H9 (cell line): Measurements from ENCODE around the gene PNMA8C. TPM values are rescaled to one million over a fixed set of nuclear protein-coding genes. Genes with fewer than 3 reads are reported as not detected.

Experiments
- DNase-seq: peaks from one replicate; pipeline ENCODE4 v3.0.0-alpha.2; 2017
- H2AFZ ChIP-seq: one replicate; pipeline ENCODE4 v1.6.1; 2013; ENCODE audit warnings: mild to moderate bottlenecking, low read length, control low read depth, moderate library complexity
- H2AK5ac ChIP-seq: 2 replicates; pipeline ENCODE4 v1.6.1; 2013; ENCODE audit warnings: low read length, control low read depth, mixed read lengths; ENCODE audit not compliant: insufficient read length
- H2BK120ac ChIP-seq: one replicate; pipeline ENCODE4 v1.6.1; 2013; ENCODE audit warnings: low read depth, mild to moderate bottlenecking, low read length, control low read depth, inconsistent platforms; ENCODE audit not compliant: poor library complexity, severe bottlenecking
- H2BK12ac ChIP-seq: 2 replicates; pipeline ENCODE4 v1.6.1; 2013; ENCODE audit warnings: low read length, control low read depth, mixed read lengths, low read depth; ENCODE audit not compliant: insufficient read length
- H2BK15ac ChIP-seq: 2 replicates; pipeline ENCODE4 v1.6.1; 2013; ENCODE audit warnings: low read depth, low read length, control low read depth
- H2BK20ac ChIP-seq: one replicate; pipeline ENCODE4 v1.6.1; 2013; ENCODE audit warnings: low read depth, mild to moderate bottlenecking, low read length, control low read depth, inconsistent platforms; ENCODE audit not compliant: poor library complexity, severe bottlenecking
- H2BK5ac ChIP-seq: 2 replicates; pipeline ENCODE4 v1.6.1; 2013; ENCODE audit warnings: low read length, control low read depth, mixed read lengths; ENCODE audit not compliant: insufficient read length
- H3K14ac ChIP-seq: 2 replicates; pipeline ENCODE4 v1.6.1; 2013; ENCODE audit warnings: low read length, control low read depth; ENCODE audit not compliant: insufficient read depth
- H3K18ac ChIP-seq: 2 replicates; pipeline ENCODE4 v1.6.1; 2013; ENCODE audit warnings: low read depth, mild to moderate bottlenecking, mixed read lengths, low read length, control low read depth; ENCODE audit not compliant: insufficient read length
- H3K23ac ChIP-seq: 2 replicates; pipeline ENCODE4 v1.6.1; 2013; ENCODE audit warnings: low read length, control low read depth, mixed read lengths, low read depth; ENCODE audit not compliant: insufficient read length
- H3K23me2 ChIP-seq: 2 replicates; pipeline ENCODE4 v1.6.1; 2013; ENCODE audit warnings: low read depth, mild to moderate bottlenecking, mixed read lengths, low read length, control low read depth; ENCODE audit not compliant: insufficient read length, poor library complexity, severe bottlenecking
- H3K27ac ChIP-seq: 2 replicates; pipeline ENCODE4 v1.5.1; 2013; ENCODE audit warnings: low read length, control low read depth, mixed read lengths, low read depth; ENCODE audit not compliant: insufficient read length
- H3K27me3 ChIP-seq: 2 replicates; pipeline ENCODE4 v1.6.1; 2013; ENCODE audit warnings: low read length, control low read depth, inconsistent platforms; ENCODE audit not compliant: insufficient read depth
- H3K4ac ChIP-seq: 2 replicates; pipeline ENCODE4 v1.6.1; 2013; ENCODE audit warnings: low read depth, mild to moderate bottlenecking, control low read depth, inconsistent platforms, low read length, moderate library complexity
- H3K4me1 ChIP-seq: 2 replicates; pipeline ENCODE4 v1.6.1; 2013; ENCODE audit warnings: low read length, control low read depth, inconsistent platforms; ENCODE audit not compliant: insufficient read depth
- H3K4me2 ChIP-seq: 2 replicates; pipeline ENCODE4 v1.6.1; 2013; ENCODE audit warnings: low read length, control low read depth, mixed read lengths; ENCODE audit not compliant: insufficient read length, insufficient read depth
- H3K56ac ChIP-seq: 2 replicates; pipeline ENCODE4 v1.6.1; 2013; ENCODE audit warnings: low read depth, mild to moderate bottlenecking, mixed read lengths, low read length, control low read depth; ENCODE audit not compliant: insufficient read length
- H3K79me1 ChIP-seq: 2 replicates; pipeline ENCODE4 v1.6.1; 2013; ENCODE audit warnings: low read depth, mild to moderate bottlenecking, moderate library complexity, low read length, control low read depth, inconsistent platforms; ENCODE audit not compliant: insufficient read depth, poor library complexity, severe bottlenecking
- H3K79me2 ChIP-seq: 2 replicates; pipeline ENCODE4 v1.6.1; 2013; ENCODE audit warnings: low read length, control low read depth, inconsistent platforms; ENCODE audit not compliant: insufficient read depth
- H3K9ac ChIP-seq: 2 replicates; pipeline ENCODE4 v1.6.1; 2013; ENCODE audit warnings: low read length, control low read depth, mixed read lengths; ENCODE audit not compliant: insufficient read length; ENCODE audit errors: extremely low read depth
- H3K9me3 ChIP-seq: one replicate; pipeline ENCODE4 v1.6.1; 2013; ENCODE audit warnings: low read depth, low read length, inconsistent platforms; ENCODE audit not compliant: control insufficient read depth
- H3T11ph ChIP-seq: one replicate; pipeline ENCODE4 v1.6.1; 2013; ENCODE audit warnings: mild to moderate bottlenecking, low read length, control low read depth, inconsistent platforms
- H4K20me1 ChIP-seq: one replicate; pipeline ENCODE4 v1.6.1; 2013; ENCODE audit not compliant: control insufficient read depth, insufficient read length, insufficient read depth
- H4K5ac ChIP-seq: 2 replicates; pipeline ENCODE4 v1.6.1; 2013; ENCODE audit warnings: low read depth, mild to moderate bottlenecking, mixed read lengths, low read length, control low read depth; ENCODE audit not compliant: insufficient read length
- H4K8ac ChIP-seq: replicated peaks from 2 replicates; pipeline ENCODE4 v1.6.1; 2013; ENCODE audit warnings: low read length, control low read depth, mixed read lengths, low read depth; ENCODE audit not compliant: insufficient read length
- H4K91ac ChIP-seq: 2 replicates; pipeline ENCODE4 v1.6.1; 2013; ENCODE audit warnings: low read depth, mild to moderate bottlenecking, moderate library complexity, mixed read lengths, low read length, control low read depth; ENCODE audit not compliant: insufficient read length
- H3K27ac Mint-ChIP-seq, 3 experiments: 2 replicates in 2 of 3; 3 replicates in 1 of 3; pipeline ENCODE4 v1.8.0; 2020 to 2021; ENCODE audit warnings: mixed read lengths in 3 of 3, mild to moderate bottlenecking in 1 of 3, moderate library complexity in 1 of 3
- H3K27me3 Mint-ChIP-seq: 2 replicates; pipeline ENCODE4 v1.8.0; 2021; ENCODE audit warnings: low read depth, mild to moderate bottlenecking, moderate library complexity, mixed read lengths
- H3K36me3 Mint-ChIP-seq, 3 experiments: 2 replicates in 2 of 3; 3 replicates in 1 of 3; pipeline ENCODE4 v1.8.0; 2020 to 2021; ENCODE audit warnings: low read depth in 3 of 3, mixed read lengths in 3 of 3; ENCODE audit not compliant: insufficient read depth in 1 of 3
- H3K4me1 Mint-ChIP-seq, 2 experiments: 2 replicates each; pipeline ENCODE4 v1.8.0; 2020; ENCODE audit warnings: mixed read lengths in 2 of 2
- H3K4me3 Mint-ChIP-seq, 2 experiments: 2 replicates in 1 of 2; 3 replicates in 1 of 2; pipeline ENCODE4 v1.8.0; 2020 to 2021; ENCODE audit warnings: mild to moderate bottlenecking in 2 of 2, mixed read lengths in 2 of 2, moderate library complexity in 1 of 2
- H3K9me3 Mint-ChIP-seq, 2 experiments: 2 replicates in 1 of 2; 3 replicates in 1 of 2; pipeline ENCODE4 v1.8.0; 2020; ENCODE audit warnings: mild to moderate bottlenecking in 2 of 2, mixed read lengths in 2 of 2, moderate library complexity in 1 of 2
- CTCF ChIP-seq: fragments of 200-600 bp; sonication (generic); conservative IDR thresholded peaks from 3 replicates; pipeline ENCODE4 v1.8.0; 2021; ENCODE audit warnings: antibody characterized with exemption, mild to moderate bottlenecking
- WGBS: extraction: QIAGEN DNeasy Blood & Tissue Kit; methylation state at CpG from one replicate; pipeline ENCODE4 v1.1.7; 2013; ENCODE audit warnings: missing lambda C conversion rate, low lambda C conversion rate, mixed read lengths; ENCODE audit not compliant: insufficient read length; ENCODE audit errors: extremely low coverage; 5-methylcytosine and 5-hydroxymethylcytosine counted together
- total RNA-seq: library from RNA; stranded (reverse); gene quantifications from 2 replicates; pipeline ENCODE4 v1.2.1, GENCODE V29; 2021

Gene PNMA8C
- total RNA-seq, 1 experiment from 2014 or later, result 1.8 TPM

DNA sequence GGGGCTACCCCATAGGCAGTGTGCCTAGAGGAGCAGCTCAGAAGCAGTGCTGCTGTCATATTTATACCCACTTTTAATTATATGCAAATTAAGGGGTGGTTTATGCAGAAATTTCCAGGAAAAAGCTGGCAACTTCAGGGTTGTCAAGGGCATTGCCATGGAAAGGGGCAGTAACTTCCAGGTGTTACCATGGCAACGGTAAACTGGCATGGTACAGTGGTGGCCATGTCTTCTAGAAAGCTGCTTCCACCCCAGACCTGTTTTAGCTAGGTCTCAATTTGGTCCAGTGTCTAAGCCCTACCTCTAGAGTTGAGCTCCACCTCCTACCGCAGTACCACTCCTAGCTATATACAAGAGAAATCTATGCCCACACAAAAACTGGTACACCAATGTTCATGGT is 31.3 kb upstream of the PNMA8C start:
- H3K4me3 Mint-ChIP-seq, result no peak overlapping the region
- Histone ChIP-seq H4K20me1 (no peaks in the 10 kb centered on the region), H2BK120ac (no peak overlapping the region), H4K91ac (no peak overlapping the region), H2BK5ac (no peak overlapping the region), H3K23me2 (no peaks in the 10 kb centered on the region), H3K4me1 (no peaks in the 10 kb centered on the region), H2AK5ac (no peak overlapping the region), H3K27me3 (no peaks in the 10 kb centered on the region), H3K23ac (no peak overlapping the region), H3K18ac (no peak overlapping the region), H4K5ac (no peak overlapping the region), H3K4me2 (no peak overlapping the region), H3K56ac (no peak overlapping the region), H3K14ac (no peak overlapping the region), H3K9me3 (no peaks in the 10 kb centered on the region), H3K4ac (no peak overlapping the region), H3K79me2 (no peaks in the 10 kb centered on the region), H2BK15ac (no peak overlapping the region), H3K9ac (no peak overlapping the region), H3K27ac (no peak overlapping the region), H2BK12ac (no peak overlapping the region), H3K79me1 (no peaks in the 10 kb centered on the region), H3T11ph (no peak overlapping the region), H2BK20ac (no peak overlapping the region), H2AFZ (no peak overlapping the region), H4K8ac (no peak overlapping the region)
- no peak for TF ChIP-seq CTCF
- H3K27me3 Mint-ChIP-seq, result peaks cover 2% of the 10 kb centered on the region
- H3K4me1 Mint-ChIP-seq, result peaks cover 0 to 4% of the 10 kb centered on the region in 2 experiments; a peak in 1 of 4 replicates
- no peaks in the 10 kb centered on the region; a peak in 1 of 5 replicates for H3K9me3 Mint-ChIP-seq
- DNase-seq, result no peak
- no CpG with 5 or more reads among the region's 2 CpGs for WGBS
- H3K36me3 Mint-ChIP-seq, result no peaks in the 10 kb centered on the region; a peak in 1 of 7 replicates
- no peak overlapping the region for H3K27ac Mint-ChIP-seq
